ENCODE results near the gene MAB21L1.

MAB21L1 gene

DNA sequence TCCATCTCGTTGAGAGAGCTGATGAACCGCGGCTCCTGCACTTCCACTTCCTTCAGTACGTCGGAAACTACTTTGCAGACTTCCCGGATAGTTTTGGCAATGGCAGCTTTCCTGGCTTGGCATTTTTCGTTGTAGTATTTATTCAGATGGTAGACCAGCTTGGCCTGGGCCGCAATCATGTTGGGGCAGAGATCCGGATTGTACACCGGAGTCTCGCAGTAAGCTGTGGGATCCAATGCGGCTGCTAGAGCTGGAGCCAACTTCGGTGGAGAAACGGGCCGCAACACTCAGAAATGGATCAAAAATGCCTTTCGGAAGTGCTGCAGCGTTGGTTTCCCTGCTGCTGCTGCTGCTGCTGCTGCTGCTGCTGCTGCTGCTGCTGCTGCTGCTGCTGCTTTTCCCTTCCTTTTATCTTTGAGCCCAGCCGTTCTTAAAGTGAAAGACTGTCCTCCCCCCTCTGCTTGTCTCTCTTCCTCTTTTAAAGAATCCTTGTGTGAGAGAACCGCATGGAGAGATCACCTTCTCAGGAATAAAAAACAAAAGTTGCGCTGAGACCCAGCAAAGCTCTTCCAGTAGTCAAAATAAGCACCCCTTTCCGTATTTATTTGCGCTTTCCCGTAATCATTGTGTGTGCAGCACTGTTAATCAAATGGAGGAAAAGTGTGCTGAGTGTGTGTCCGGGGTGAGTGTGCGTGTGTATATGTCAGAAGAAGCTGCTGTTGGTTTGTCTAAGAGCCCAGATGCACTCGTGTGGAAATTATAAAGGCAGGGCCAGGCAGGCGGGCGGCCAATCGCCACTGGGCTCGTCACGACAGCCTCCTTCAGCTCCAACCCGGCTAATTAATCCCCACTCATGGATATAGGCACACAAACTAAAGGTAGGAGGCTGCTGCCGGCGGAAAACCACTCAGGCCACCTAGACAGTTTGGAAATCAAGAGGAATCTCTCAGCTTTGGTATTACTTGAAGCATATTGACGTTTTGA, at the start of gene MAB21L1:
Gene MAB21L1 (minus strand): TSS at position 730 of the 984 bp plus-strand sequence. CDS start 551 bp downstream, at position 179.
- H3K27ac ChIP-seq, result no peak within 1 kb of the TSS
- TF ChIP-seq ZFX (IDR thresholded peaks at IDR 0.05) (no peak), CTCF (conservative IDR thresholded peaks at IDR 0.05) (no peak)

DNA sequence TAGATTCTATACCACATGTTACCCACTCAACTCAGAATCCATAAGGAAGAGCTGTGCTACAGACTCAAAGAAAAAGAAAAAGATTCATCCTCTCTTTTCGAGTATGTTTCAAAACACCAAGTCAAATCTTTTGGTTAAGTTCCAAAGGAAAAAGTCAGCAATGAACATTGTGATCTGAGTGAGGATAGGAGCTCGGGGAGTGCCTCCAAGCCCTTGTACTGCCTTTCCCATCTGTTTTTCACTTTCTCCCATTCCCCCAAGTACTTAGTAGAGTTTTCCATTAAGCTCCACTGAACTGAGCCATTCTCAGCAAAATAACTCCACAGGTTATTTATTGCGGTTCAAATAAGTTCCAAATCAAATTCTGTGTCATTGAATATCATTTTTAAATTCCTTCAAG, 47.7 kb upstream of the MAB21L1 start:
- no peak overlapping the region for H3K27ac ChIP-seq
- TF ChIP-seq ZFX (IDR thresholded peaks at IDR 0.05), result no peak
- TF ChIP-seq CTCF (conservative IDR thresholded peaks at IDR 0.05), result no peak

DNA sequence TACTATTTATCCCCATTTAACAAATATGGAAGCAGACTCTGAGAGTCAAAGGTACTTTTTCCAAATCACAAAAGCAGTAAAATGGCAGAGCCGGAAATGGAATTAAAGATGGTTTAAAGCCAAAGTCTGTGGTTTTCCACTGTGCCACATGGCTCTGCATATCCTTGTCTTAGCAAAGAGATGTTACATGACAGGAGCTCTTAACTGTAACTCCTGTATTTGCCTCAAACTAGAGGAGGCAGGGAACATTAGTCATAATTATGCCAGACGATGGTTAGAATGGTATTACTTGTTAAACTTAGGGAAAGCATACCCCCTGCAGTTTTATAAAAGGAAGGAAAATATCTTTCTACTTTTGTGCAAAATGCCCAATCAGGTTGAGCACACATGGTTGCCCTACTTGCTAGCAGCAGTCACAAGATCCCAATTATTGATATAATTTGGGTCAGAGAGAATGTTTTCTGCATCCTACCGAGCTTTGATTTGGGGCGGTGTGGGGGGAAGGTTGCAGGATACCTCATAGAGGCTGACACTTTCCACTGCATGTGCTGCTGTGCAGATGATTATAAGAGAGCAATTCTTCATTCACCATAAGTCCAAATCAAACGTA, 42.0 kb upstream of the MAB21L1 start:
- TF ChIP-seq CTCF (conservative IDR thresholded peaks at IDR 0.05) (no peak), ZFX (IDR thresholded peaks at IDR 0.05) (no peak)
- H3K27ac ChIP-seq, result no peak overlapping the region

DNA sequence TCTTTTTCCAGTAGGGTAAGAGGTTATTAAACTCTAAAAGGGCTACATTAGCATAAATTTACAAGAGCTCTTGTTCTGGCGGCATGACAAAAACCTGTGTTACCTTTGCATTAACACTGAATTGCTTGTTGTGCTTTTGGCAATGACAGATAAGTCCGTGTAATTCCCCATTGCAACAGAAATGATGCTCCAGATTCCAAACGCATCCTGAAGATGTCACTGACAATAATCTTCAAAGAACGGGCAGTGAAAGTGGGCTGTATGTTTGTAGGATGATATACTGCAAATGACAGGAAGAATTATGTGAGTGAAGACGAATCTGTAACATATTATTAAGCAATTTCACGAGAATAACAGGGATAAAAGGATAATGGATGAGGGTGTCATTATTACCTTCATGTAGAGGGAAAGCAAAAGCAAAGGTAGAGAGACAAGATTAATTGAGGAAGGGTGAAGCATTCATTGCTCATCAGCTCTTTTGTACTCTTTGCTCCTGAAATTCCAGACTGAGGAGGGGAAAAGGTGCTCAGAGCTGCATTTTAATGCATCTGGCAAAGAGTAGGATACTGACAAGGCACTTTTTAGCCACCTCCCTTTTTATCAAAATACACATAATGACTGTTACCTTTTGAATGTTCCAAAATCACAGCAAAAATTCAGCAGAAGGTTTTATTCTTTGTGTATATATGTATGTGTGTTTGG, 38.5 kb upstream of the MAB21L1 start:
- no peak for TF ChIP-seq ZFX (IDR thresholded peaks at IDR 0.05)
- no peak for TF ChIP-seq CTCF (conservative IDR thresholded peaks at IDR 0.05)
- H3K27ac ChIP-seq, result no peak overlapping the region

- TF ChIP-seq ZFX (IDR thresholded peaks at IDR 0.05), result no peak
- no peak for TF ChIP-seq CTCF (conservative IDR thresholded peaks at IDR 0.05)
- H3K27ac ChIP-seq, result no peak overlapping the region
Observed at GRCh38 chr13:35514061-35514477, 37.6 kb upstream of the MAB21L1 start.

DNA sequence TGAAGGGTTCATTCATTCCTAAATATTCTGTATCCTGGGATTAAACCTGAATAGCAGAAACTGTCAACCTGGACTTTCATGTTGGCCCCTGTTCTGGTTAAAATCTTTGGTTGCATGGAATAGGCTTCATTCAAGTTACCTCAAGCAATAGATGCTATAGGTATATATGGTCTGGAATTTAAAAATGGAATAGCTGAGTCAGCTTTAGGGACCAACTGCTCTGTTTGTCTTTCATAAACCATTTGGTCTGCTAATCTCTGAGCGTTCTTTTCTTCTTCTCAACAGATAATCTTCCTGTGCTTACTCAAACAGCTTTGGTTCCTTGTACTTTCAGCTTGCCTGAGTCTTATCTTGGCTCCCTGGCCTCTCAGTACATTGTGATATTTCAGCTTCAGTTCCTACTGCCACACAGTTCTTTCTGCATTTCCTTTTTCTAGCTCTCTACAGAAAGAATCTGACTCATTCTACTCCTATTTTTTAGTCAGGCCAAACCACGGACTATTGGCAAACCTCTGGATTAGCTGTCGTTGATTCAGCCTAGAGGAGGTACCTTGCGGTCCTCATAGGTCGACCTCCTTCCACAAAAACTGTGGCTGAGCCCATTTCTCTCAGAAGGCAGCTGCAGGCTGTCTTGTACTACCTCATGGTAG, 35.9 kb upstream of the MAB21L1 start:
- TF ChIP-seq ZFX (IDR thresholded peaks at IDR 0.05) (no peak), CTCF (conservative IDR thresholded peaks at IDR 0.05) (no peak)
- H3K27ac ChIP-seq, result no peak overlapping the region

Data from C4-2B (cell line).